ENCODE results near the gene QSER1.

GRCh38 chr11:33027233-33027632, 134.6 kb downstream of the QSER1 start:
- TF ChIP-seq GATA2 (IDR thresholded peaks at IDR 0.05; ENCODE audit: low read depth, low read length): no peak
- no peak for TF ChIP-seq GATA3 (IDR thresholded peaks at IDR 0.05; ENCODE audit: low read depth, low read length)
